Right renal cortex interstitium (tissue), 3 donors: ENCODE results near the gene REEP1. TPM values are rescaled to one million over a fixed set of nuclear protein-coding genes. Genes with fewer than 3 reads are reported as not detected.
"Not testable (repeated sequence)": the region's sequence is repeated elsewhere in the genome, so short reads cannot be mapped to it uniquely, and the experiment has no call there.

ENCODE experiments used
- DNase-seq, 3 donors: peaks; one replicate each; pipeline ENCODE4 v3.0.0-alpha.2; 2013; ENCODE audit warnings: low read depth in 3 of 3, low spot score in 2 of 3
- polyA plus RNA-seq, 3 donors: library from polyadenylated mRNA; unstranded; fragments of 120-200 nt; gene quantifications; one replicate each; pipeline ENCODE4 v1.2.1, GENCODE V29; 2013; ENCODE audit not compliant: insufficient read length in 3 of 3

REEP1 gene
- polyA plus RNA-seq, 3 donors, result 3.0 to 3.3 (median 3.0) TPM

- not testable (repeated sequence) for DNase-seq
Observed at GRCh38 chr2:86228574-86228973, 108.9 kb downstream of the REEP1 start.

GRCh38 chr2:86227685-86228084, 109.7 kb downstream of the REEP1 start:
- DNase-seq, result no peak

- no peak for DNase-seq
Observed at GRCh38 chr2:86226636-86227520, 110.5 kb downstream of the REEP1 start.

GRCh38 chr2:86226070-86226469, 111.4 kb downstream of the REEP1 start:
- no peak for DNase-seq

GRCh38 chr2:86225581-86225980, 111.8 kb downstream of the REEP1 start:
- DNase-seq, result no peak

GRCh38 chr2:86224645-86225355, 112.6 kb downstream of the REEP1 start:
- no peak for DNase-seq

- DNase-seq, result no peak
Observed at GRCh38 chr2:86223927-86224560, 113.4 kb downstream of the REEP1 start.

GRCh38 chr2:86223140-86223926, 114.1 kb downstream of the REEP1 start:
- peak in 1 of 3 donors; percentile 8 for DNase-seq

- DNase-seq, result peak in 1 of 3 donors; percentile 16
Observed at GRCh38 chr2:86221066-86221684, 116.3 kb downstream of the REEP1 start.

- no peak for DNase-seq
Observed at GRCh38 chr2:86219896-86220295, 117.5 kb downstream of the REEP1 start.

- DNase-seq, result no peak
Observed at GRCh38 chr2:86218124-86218523, 119.3 kb downstream of the REEP1 start.

- DNase-seq, result no peak
Observed at GRCh38 chr2:86216575-86217555, 120.6 kb downstream of the REEP1 start.

GRCh38 chr2:86214503-86214832, 123.0 kb downstream of the REEP1 start:
- DNase-seq, result no peak

- no peak for DNase-seq
Observed at GRCh38 chr2:86213699-86214502, 123.5 kb downstream of the REEP1 start.

GRCh38 chr2:86213056-86213455, 124.4 kb downstream of the REEP1 start:
- no peak for DNase-seq

- no peak for DNase-seq
Observed at GRCh38 chr2:86211796-86212188, 125.6 kb downstream of the REEP1 start.

GRCh38 chr2:86211033-86211795, 126.2 kb downstream of the REEP1 start:
- DNase-seq, result no peak

GRCh38 chr2:86204458-86204857, 133.0 kb downstream of the REEP1 start:
- DNase-seq, result no peak
